ENCODE data around the gene PRSS57. TPM values are rescaled to one million over a fixed set of nuclear protein-coding genes. Genes with fewer than 3 reads are reported as not detected.

PRSS57 gene
- total and polyA plus RNA-seq, 2 of the 4 experiments (the other 2 are of a cell fraction) = not detected

DNA sequence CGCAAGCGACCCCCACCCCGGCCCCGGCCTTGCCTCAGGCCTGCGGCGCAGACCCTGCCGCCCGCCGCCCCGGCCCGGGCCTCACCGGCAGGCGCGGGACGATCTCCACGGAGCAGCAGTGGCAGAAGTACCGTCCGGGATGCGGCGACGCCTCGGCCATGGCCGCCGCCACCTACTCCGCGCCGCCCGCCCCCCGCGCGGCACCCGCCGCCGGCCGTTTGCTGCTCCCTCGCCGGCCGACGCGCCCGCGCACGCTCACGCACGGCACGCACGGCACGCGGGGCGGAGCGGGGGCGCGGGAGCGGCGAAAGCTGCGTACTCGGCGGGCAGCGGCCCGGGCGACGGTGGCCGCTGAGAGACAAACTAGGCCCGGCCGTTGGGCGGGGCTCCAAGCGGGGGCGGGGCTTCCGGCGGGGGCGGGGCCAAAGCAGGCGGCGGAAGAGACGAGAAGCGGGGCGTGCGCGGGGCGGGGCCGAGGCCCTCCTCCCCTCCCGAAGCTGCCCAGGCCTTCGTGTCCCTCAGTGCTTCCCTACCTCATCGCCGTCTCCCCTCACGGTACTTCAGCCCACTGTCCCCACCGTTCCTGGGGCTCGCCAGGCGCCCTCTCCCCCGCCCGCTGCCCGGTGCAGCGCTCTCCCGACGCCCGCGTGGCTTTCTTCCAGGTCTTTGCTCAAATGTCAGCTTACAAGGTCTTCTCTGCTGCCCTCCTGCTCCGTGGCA lies 32.1 kb downstream of the PRSS57 start, which contains the start of gene RNF126:
TSS of gene RNF126 (minus strand) at position 253 of the 720 bp plus-strand sequence. CDS start at position 160, 93 bp downstream.
- H3K9ac ChIP-seq (ENCODE audit: low read depth, low read length) = peak within 1 kb of the TSS; percentile 91
- ATAC-seq (ENCODE audit: low read depth) (peak; percentile 89), DNase-seq (peak; percentile 88)
- H3K18ac ChIP-seq (ENCODE audit: low read depth, low read length) = peak within 1 kb of the TSS; percentile 82
- whole genome bisulfite sequencing, 2 experiments (ENCODE audit: extremely low coverage in 2 of 2, insufficient read length in 1 of 2) = 3% methylated on average over 27 of the region's 97 CpGs; no CpG with 5 or more reads in 1 of the 2 experiments
- peak within 1 kb of the TSS; percentile 88 for H2AK5ac ChIP-seq (ENCODE audit: low read depth, low read length)
- no peak within 1 kb of the TSS for H2BK20ac ChIP-seq (ENCODE audit: low read depth, low read length)
- peaks cover 5% of the 10 kb centered on the region; the same call in 1 of the 2 replicates for H3K36me3 ChIP-seq (ENCODE audit: control insufficient read depth, insufficient read depth, low read length)
- H4K5ac ChIP-seq (ENCODE audit: low read depth, low read length) = peak within 1 kb of the TSS; percentile 98
- H4K20me1 ChIP-seq (ENCODE audit: insufficient read depth, low read length) = peaks cover 42% of the 10 kb centered on the region
- dilution Hi-C loops (cut with HindIII; ENCODE audit: low sequenced_read_pairs, unreplicated experiment) (no loop called here), in situ Hi-C loops (cut with MboI; ENCODE audit: low sequenced_read_pairs) (no loop called here), intact Hi-C loops (cut with micrococcal nuclease) (loop anchor here (2.0 to 10.0 kb wide), 4 partner anchors 30 to 249 kb away; partner anchors contain the start of genes POLRMT and R3HDM4)
- peak within 1 kb of the TSS; percentile 93 for H3K27ac ChIP-seq (ENCODE audit: insufficient read depth, low read length)
- H3K9me3 ChIP-seq (ENCODE audit: control insufficient read depth, insufficient read depth, low read length) = no peaks in the 10 kb centered on the region
- no TSS peak for BruUV-seq (replicated peaks)
- peak within 1 kb of the TSS; percentile 95 for H3K4me2 ChIP-seq (ENCODE audit: low read depth, low read length)
- H3K4me3 ChIP-seq (ENCODE audit: insufficient read depth, low read depth, low read length) = peak within 1 kb of the TSS; percentile 87
- POLR2A ChIA-PET (ENCODE audit: unreplicated experiment) = no interaction called here
- H2BK15ac ChIP-seq (ENCODE audit: low read depth, low read length) = 0 out of 3 replicates have a peak within 1 kb of the TSS, but pooled peaks have one; percentile 15
- H2BK5ac ChIP-seq (ENCODE audit: low read depth, low read length, poor library complexity, severe bottlenecking) = peak within 1 kb of the TSS; percentile 85
- peak within 1 kb of the TSS; percentile 70 for H4K91ac ChIP-seq (ENCODE audit: insufficient read depth, low read depth, low read length)
- TF ChIP-seq MAZ (IDR thresholded peaks at IDR 0.05; ENCODE audit: borderline replicate concordance, low read depth, low read length) (peak; percentile 94), POLR2A (IDR thresholded peaks at IDR 0.05; ENCODE audit: low read depth, low read length) (peak; percentile 71; the same call in 1 of the 2 replicates), RCOR1 (IDR thresholded peaks at IDR 0.05; ENCODE audit: insufficient replicate concordance, low read length) (no peak), RFX5 (IDR thresholded peaks at IDR 0.05; ENCODE audit: low read depth, low read length) (no peak), BHLHE40 (IDR thresholded peaks at IDR 0.05; ENCODE audit: low read depth, low read length) (peak; percentile 91), FOS (IDR thresholded peaks at IDR 0.05; ENCODE audit: low read depth, low read length) (no peak), RAD21 (IDR thresholded peaks at IDR 0.05; ENCODE audit: low read length) (no peak), MXI1 (IDR thresholded peaks at IDR 0.05; ENCODE audit: borderline replicate concordance, low read depth, low read length) (peak; percentile 83), NFE2L2 (IDR thresholded peaks at IDR 0.05; ENCODE audit: low read depth, low read length) (no peak), SMC3 (IDR thresholded peaks at IDR 0.05; ENCODE audit: low read depth, low read length) (no peak)
- peak within 1 kb of the TSS; percentile 83 for H3K14ac ChIP-seq (replicated peaks; ENCODE audit: low read depth, low read length)
- peak within 1 kb of the TSS; percentile 91 for H3K4ac ChIP-seq (ENCODE audit: low read depth, low read length)
- peak within 1 kb of the TSS; percentile 48; the same call in 1 of the 2 replicates for H3K56ac ChIP-seq (ENCODE audit: extremely low read depth, insufficient read depth, low read length)
- no peaks in the 10 kb centered on the region for H3K27me3 ChIP-seq (ENCODE audit: control insufficient read depth, insufficient read depth, low read length)
- CTCF ChIA-PET = no interaction called here
- H2AK9ac ChIP-seq (replicated peaks; ENCODE audit: low read depth, low read length, poor library complexity) = peak within 1 kb of the TSS; percentile 95
- H3K4me1 ChIP-seq (ENCODE audit: control insufficient read depth, insufficient read depth, low read length) = peaks cover 14% of the 10 kb centered on the region
- H2AFZ ChIP-seq (replicated peaks; ENCODE audit: low read length, poor library complexity) = peak within 1 kb of the TSS; percentile 96
- peaks cover 0 to 35% of the 10 kb centered on the region in 2 experiments; a peak in 2 of 4 replicates for H3K79me1 ChIP-seq (ENCODE audit: low read depth in 1 of 2, low read length in 2 of 2)
- H2BK120ac ChIP-seq (ENCODE audit: low read depth, low read length) = peak within 1 kb of the TSS; percentile 52; the same call in 1 of the 2 replicates
- H4K8ac ChIP-seq (ENCODE audit: low read depth in 2 of 2, low read length in 2 of 2) = peak within 1 kb of the TSS; percentile 82 to 97
- H3K23ac ChIP-seq (ENCODE audit: low read depth, low read length) = peak within 1 kb of the TSS; percentile 18; the same call in 1 of the 2 replicates
- H3K9me1 ChIP-seq (ENCODE audit: insufficient read depth, low read length) = no peaks in the 10 kb centered on the region

All from IMR-90 (cell line).